Neutrophil (primary cell): ENCODE data around the gene PSTK.

ENCODE experiments used
- H3K27ac ChIP-seq: fragments of 200-600 bp; sonication (generic); 2 replicates; pipeline ENCODE4 v1.5.1; 2016; ENCODE audit warnings: mild to moderate bottlenecking, moderate library complexity
- H3K27me3 ChIP-seq: fragments of 200-600 bp; sonication (generic); 2 replicates; pipeline ENCODE4 v1.6.0; 2016; ENCODE audit warnings: mild to moderate bottlenecking
- H3K36me3 ChIP-seq: fragments of 200-600 bp; sonication (generic); 2 replicates; pipeline ENCODE4 v1.5.1; 2017
- H3K4me1 ChIP-seq, 2 experiments: fragments of 200-600 bp in 1 of 2; sonication (generic) in 1 of 2; 1 replicate in 1 of 2; 2 replicates in 1 of 2; pipeline versions ENCODE4 v1.5.1 to v1.6.1; 2013 to 2016; ENCODE audit warnings: low read depth in 1 of 2, low read length in 1 of 2, mild to moderate bottlenecking in 1 of 2, moderate library complexity in 1 of 2; ENCODE audit not compliant: control insufficient read depth in 1 of 2, insufficient read depth in 1 of 2
- H3K4me3 ChIP-seq, 2 experiments: fragments of 200-600 bp in 1 of 2; sonication (generic) in 1 of 2; 1 replicate in 1 of 2; 2 replicates in 1 of 2; pipeline ENCODE4 v1.5.1; 2013 to 2016; ENCODE audit warnings: low read depth in 1 of 2, low read length in 1 of 2, mild to moderate bottlenecking in 1 of 2, moderate library complexity in 1 of 2
- H3K9me3 ChIP-seq: fragments of 200-600 bp; sonication (generic); 2 replicates; pipeline ENCODE4 v1.5.1; 2016
- CTCF ChIP-seq: fragments of 200-600 bp; sonication (generic); IDR thresholded peaks from 2 replicates; pipeline ENCODE4 v1.5.1; 2016; ENCODE audit warnings: antibody characterized with exemption

The PSTK gene

GRCh38 chr10:123008355-123009104 lies 28.3 kb downstream of the PSTK start, which contains the start of the genes ACADSB and IKZF5:
Gene ACADSB, plus strand, starts transcription at chr10:123009006. Its CDS starts 24 bp downstream, at chr10:123009030.
Gene IKZF5, minus strand, starts transcription at chr10:123008795. Its CDS starts 10,170 bp downstream, at chr10:122998625.
- Histone ChIP-seq H3K27ac (peak within 1 kb of the TSS; percentile 95), H3K36me3 (peaks cover 8% of the 10 kb centered on the region), H3K9me3 (no peaks in the 10 kb centered on the region), H3K27me3 (no peaks in the 10 kb centered on the region), H3K4me1 (peaks cover 24% of the 10 kb centered on the region in 2 experiments), H3K4me3 (peak within 1 kb of the TSS; percentile 91 to 94)
- peak; percentile 53 for TF ChIP-seq CTCF

- Histone ChIP-seq H3K4me1 (peaks cover 24% of the 10 kb centered on the region in 2 experiments), H3K27ac (peak overlapping the region; percentile 95)
Measured at GRCh38 chr10:123009105-123009820, 29.1 kb downstream of the PSTK start.

GRCh38 chr10:123011987-123012386 lies 31.8 kb downstream of the PSTK start:
- Histone ChIP-seq H3K9me3 (no peaks in the 10 kb centered on the region), H3K36me3 (no peaks in the 10 kb centered on the region), H3K27ac (no peak overlapping the region), H3K27me3 (no peaks in the 10 kb centered on the region), H3K4me1 (peaks cover 22 to 24% of the 10 kb centered on the region in 2 experiments), H3K4me3 (no peak overlapping the region)
- no peak for TF ChIP-seq CTCF

More at GRCh38 chr10:123009105-123009820, 29.1 kb downstream of the PSTK start:
- Histone ChIP-seq H3K4me3 (peak overlapping the region; percentile 91 to 94), H3K36me3 (peaks cover 8% of the 10 kb centered on the region), H3K27me3 (no peaks in the 10 kb centered on the region), H3K9me3 (no peaks in the 10 kb centered on the region)
- TF ChIP-seq CTCF: no peak

GRCh38 chr10:123013456-123014419 lies 33.5 kb downstream of the PSTK start:
- Histone ChIP-seq H3K4me1 (peaks cover 9 to 12% of the 10 kb centered on the region in 2 experiments), H3K27me3 (no peaks in the 10 kb centered on the region), H3K9me3 (no peaks in the 10 kb centered on the region), H3K4me3 (no peak overlapping the region), H3K27ac (no peak overlapping the region), H3K36me3 (no peaks in the 10 kb centered on the region)
- TF ChIP-seq CTCF: no peak

GRCh38 chr10:123014772-123015171 lies 34.6 kb downstream of the PSTK start:
- Histone ChIP-seq H3K4me3 (no peak overlapping the region), H3K27ac (no peak overlapping the region), H3K4me1 (peaks cover under 1 to 3% of the 10 kb centered on the region in 2 experiments), H3K27me3 (no peaks in the 10 kb centered on the region), H3K9me3 (no peaks in the 10 kb centered on the region), H3K36me3 (no peaks in the 10 kb centered on the region)
- TF ChIP-seq CTCF: no peak
